GM19324 (cell line): ENCODE data around the gene MEP1A.

ENCODE experiments used
- ATAC-seq: cut with Tn5 transposase; IDR thresholded peaks from one replicate; pipeline ENCODE4 v1.9.1; 2021; ENCODE audit warnings: mild to moderate bottlenecking, moderate library complexity; ENCODE audit not compliant: unreplicated experiment, low FRiP score

Gene MEP1A

DNA sequence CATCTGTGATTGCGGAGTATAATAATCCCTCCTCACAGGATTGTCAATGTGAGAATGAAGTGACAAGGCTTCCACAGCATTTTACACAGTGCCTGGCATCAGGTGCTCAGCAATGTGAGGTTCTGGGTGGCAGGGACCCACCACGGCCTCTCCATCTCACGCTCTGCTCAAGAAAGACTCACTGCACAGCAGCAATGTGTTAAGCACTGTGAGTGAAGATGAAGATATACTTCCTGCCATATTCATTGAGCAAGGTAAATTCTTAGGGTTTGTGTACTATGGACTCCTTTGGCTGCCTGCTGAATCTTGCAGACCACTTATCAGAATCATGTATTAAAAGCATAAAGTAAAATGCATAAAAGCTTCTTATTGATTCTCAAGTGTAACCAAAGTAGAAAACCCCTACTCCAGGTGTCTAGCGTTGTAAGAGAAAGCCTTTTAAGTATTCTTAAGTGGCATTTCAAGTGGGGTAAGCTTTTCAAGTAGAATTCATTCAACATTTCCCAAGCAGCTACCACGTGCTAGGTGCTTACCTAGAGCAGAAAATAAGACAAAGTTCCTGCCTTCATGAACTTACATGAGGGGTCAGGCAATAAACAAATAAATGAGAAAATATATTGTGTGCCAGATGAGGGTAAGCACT lies 17.0 kb upstream of the MEP1A start:
- no peak for ATAC-seq

DNA sequence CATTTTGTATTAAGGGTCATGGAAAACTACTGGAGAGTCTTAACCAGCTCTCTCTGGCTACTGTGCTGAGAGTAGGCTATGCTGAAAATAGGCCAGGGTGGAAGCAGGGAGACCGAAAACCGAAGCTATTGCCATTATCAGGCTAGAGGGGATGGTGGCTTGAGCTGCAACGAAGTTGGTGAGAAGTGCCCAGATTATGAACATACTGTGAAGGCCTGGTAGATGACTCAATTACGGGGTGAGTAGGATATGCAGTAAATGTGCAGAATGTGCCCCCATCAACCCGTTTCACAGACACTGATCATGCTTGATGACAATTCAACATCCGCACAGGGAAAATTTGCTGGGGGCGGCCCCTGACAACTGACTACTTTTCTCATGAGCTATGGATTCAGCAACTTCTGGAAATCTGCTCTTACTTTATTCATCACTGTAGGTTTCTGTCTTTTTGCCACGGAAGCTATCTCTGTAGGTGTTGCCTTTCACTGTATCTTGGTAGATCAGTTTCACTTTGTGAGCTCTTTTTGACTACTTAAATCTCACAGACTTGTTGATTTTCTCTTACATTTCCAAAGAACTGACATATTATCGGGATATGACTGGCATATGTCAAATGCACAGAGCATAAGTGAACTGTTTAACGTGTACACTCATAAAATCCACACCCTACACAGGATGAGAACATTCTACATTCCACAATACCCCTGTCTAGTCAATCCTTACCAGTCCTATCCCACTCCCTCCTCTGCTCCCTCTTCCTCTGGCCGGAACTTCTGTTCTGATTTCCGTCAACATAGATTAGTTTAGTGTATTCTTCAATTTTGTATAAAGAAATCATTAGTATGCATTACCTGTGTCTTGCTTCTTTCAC lies 15.5 kb upstream of the MEP1A start:
- ATAC-seq = no peak

DNA sequence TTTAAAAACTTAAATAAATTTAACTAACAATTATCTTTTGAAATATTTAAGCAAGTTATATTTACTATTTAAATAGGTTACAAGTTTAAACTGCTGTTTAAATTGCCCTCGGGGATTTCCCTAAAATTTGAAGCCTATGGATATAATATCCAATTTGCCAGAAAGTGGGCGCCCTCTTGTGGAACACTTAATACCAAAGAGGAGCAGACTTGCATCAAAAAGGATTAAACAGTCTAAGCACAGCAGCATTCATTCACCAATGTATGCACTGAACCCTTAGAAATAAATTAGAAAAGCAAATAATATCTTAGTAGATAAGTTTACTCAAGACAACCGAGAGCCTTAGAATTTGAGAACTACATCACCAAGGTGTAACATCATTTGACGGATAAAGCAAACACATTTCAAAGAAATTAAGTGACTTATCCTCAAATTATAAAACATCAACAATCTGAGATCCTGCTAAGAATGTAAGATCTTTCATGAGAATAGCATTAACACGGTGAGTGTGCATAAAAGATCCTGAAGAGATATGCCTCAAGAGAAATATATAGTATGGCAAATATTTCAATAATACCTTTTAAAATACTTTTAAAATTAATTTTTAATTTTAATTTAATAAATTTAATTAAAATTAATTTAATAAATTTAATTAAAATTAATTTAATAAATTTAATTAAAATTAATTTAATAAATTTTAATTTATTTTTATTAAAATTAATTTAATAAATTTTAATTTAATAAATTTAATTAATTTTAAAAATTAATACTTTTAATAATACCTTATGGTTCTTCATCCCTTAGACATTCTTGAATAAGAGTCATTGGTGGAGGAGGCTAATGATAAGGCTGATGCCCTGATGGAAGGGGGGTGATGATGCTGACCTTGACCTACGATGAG lies 11.5 kb upstream of the MEP1A start:
- ATAC-seq = no peak

DNA sequence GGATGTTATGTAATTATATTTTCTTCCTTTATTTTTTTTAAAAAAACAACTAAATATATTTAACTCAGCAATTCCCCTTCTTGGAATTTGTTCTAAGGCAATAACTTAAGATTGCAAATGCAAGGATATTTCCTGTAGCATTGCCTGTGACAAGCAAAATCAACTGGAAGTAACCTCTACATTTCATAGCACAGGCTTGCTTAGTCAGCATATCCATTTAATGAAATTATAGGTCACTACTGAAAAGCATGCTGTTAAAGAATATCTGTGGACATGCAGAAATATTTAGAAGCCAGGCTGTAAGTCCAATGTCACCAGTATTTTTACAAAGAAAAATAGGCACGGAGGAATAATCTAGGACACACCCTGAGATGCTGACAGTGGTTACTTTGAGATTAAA lies 8.7 kb upstream of the MEP1A start:
- ATAC-seq = no peak

- ATAC-seq = no peak
These were observed 5.2 kb upstream of the MEP1A start for GRCh38 chr6:46787871-46788540.

- ATAC-seq = no peak
These were observed 4.4 kb upstream of the MEP1A start for GRCh38 chr6:46788791-46789190.

DNA sequence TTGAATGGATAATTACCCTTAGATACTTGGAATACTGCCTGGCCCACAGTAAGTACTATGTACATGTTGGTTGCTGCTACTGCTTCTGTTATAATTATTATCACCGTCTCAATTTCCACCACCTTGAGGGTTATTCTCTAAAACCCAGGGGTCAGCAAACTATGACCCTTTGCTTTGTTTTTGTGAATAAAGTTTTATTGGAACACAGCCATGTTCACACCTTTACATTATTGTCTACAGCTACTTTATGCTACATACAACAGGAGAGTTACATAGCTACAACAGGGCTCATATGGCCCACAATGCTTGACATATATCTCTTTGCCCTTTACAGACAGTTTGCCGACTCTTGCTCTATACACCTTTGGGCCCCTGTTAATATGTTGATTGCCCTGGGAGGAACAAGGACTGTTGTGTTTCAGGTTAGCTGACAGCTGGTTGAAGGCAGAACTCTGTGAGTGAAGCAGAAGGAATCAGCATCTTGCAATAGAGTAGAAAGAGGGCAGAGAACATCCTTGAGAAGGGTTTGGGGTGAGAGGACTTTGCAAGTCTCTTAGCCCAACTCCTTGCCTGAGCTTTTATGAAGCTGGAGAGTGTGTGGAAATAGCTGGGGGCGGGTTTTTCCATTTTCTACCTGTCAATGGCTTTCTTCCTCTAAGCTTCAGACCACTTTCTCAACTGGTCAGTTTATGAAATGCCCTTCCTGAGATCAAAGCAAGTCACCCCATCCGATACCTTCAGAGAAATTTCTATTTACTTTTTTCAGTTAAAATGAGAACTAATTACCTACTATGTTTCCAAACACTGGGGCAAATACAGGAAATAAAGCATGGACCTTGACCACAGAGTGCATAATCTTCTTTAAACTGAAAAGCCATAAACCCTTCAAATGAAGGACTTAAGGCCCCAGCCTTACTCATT lies 3.5 kb upstream of the MEP1A start:
- no peak for ATAC-seq

GRCh38 chr6:46790355-46790874 lies 2.8 kb upstream of the MEP1A start:
- ATAC-seq = no peak

GRCh38 chr6:46792635-46793034 lies 554 bp upstream of the MEP1A start:
- ATAC-seq = no peak

- no peak for ATAC-seq
These were observed 879 bp downstream of the MEP1A start for GRCh38 chr6:46794068-46794467.

- ATAC-seq = no peak
These were observed 2.6 kb downstream of the MEP1A start for GRCh38 chr6:46795816-46796215.

GRCh38 chr6:46796848-46797580 lies 3.8 kb downstream of the MEP1A start:
- ATAC-seq = no peak

GRCh38 chr6:46799657-46800056 lies 6.5 kb downstream of the MEP1A start:
- ATAC-seq = no peak

GRCh38 chr6:46808806-46809205 lies 15.6 kb downstream of the MEP1A start:
- no peak for ATAC-seq

DNA sequence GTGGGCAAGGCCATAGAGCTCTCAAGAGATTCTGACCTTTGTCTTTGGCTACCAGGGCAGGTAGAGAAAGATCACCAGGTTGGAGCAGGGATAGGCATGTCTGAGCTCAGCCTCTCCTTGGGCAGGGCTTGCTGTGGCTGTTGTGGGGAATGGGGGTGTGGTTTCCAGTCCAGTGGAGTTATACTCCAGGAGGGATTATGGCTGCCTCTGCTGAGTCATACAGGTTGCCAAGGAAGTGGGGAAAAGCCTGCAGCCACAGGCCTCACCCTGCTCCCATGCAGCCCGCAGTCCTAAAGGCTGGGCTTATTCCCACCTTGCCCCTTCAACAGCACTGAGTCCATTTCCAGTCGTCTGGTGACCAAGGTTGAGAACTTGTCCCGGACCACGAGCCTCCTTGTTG lies 21.9 kb downstream of the MEP1A start:
- no peak for ATAC-seq

DNA sequence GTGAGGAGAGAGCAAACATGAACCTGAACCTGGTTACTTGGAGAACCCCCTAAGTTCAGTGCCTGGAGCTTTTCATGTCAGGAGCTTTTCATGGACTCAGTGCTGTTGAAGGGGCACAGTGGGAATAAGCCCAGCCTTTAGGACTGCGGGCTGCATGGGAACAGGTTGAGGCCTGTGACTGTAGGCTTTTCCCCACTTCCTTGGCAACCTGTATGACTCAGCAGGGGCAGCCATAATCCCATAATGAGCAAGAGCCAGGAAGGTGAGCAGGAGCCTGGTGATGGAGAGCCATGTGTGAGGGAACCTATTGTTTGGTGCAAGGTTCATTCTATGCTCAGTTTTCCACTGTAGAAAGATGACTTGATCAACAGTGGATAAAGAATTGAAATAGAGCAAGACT lies 23.4 kb downstream of the MEP1A start:
- ATAC-seq = no peak

- ATAC-seq = no peak
These were observed 26.4 kb downstream of the MEP1A start for GRCh38 chr6:46819561-46819960.

- ATAC-seq = no peak
These were observed 28.3 kb downstream of the MEP1A start for GRCh38 chr6:46821458-46821881.

- ATAC-seq = no peak
These were observed 35.8 kb downstream of the MEP1A start for GRCh38 chr6:46828939-46829338.
